Vagina (tissue), 2 donors: ENCODE results near the gene MRPL45.

ENCODE experiments used
- POLR2A ChIP-seq, 2 donors: fragments of 450-650 bp; IDR thresholded peaks; one replicate each; pipeline ENCODE4 v1.6.1; 2017; ENCODE audit warnings: antibody characterized with exemption in 2 of 2, mild to moderate bottlenecking in 2 of 2, moderate library complexity in 2 of 2
- TF ChIP-seq, protein P1 (sequence below), 3 experiments: fragments of 450-650 bp in 2 of 3; fragments of 200-600 bp in 1 of 3; sonication (generic) in 1 of 3; IDR thresholded peaks; one replicate each; pipeline ENCODE4 v1.5.1; 2017 to 2019; ENCODE audit warnings: antibody characterized with exemption in 3 of 3, mild to moderate bottlenecking in 2 of 3, moderate library complexity in 2 of 3

- TF ChIP-seq, protein P1, sequence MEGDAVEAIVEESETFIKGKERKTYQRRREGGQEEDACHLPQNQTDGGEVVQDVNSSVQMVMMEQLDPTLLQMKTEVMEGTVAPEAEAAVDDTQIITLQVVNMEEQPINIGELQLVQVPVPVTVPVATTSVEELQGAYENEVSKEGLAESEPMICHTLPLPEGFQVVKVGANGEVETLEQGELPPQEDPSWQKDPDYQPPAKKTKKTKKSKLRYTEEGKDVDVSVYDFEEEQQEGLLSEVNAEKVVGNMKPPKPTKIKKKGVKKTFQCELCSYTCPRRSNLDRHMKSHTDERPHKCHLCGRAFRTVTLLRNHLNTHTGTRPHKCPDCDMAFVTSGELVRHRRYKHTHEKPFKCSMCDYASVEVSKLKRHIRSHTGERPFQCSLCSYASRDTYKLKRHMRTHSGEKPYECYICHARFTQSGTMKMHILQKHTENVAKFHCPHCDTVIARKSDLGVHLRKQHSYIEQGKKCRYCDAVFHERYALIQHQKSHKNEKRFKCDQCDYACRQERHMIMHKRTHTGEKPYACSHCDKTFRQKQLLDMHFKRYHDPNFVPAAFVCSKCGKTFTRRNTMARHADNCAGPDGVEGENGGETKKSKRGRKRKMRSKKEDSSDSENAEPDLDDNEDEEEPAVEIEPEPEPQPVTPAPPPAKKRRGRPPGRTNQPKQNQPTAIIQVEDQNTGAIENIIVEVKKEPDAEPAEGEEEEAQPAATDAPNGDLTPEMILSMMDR (IDR thresholded peaks at IDR 0.05), result no peak
- TF ChIP-seq POLR2A (IDR thresholded peaks at IDR 0.05), result no peak
Observed at GRCh38 chr17:38343608-38344419, 46.8 kb downstream of the MRPL45 start, which contains the start of gene GPR179.
